SK-N-SH (cell line): Measurements from ENCODE around the gene MYH16. TPM values are rescaled to one million over a fixed set of nuclear protein-coding genes. Genes with fewer than 3 reads are reported as not detected.

Experiments used
- CTCF ChIA-PET: fragments of 300-600, 350-600 bp; formaldehyde crosslinking; extraction: SDS; loops from one replicate; lab custom pipeline; 2021; lab: Yijun Ruan, JAX
- POLR2A ChIA-PET: fragments of 350-600 bp; sonication (Branson Sonifier 250); formaldehyde crosslinking; extraction: SDS; loops from one replicate; lab custom pipeline; 2020; ENCODE audit warnings: antibody characterized with exemption, inconsistent platforms; lab: Yijun Ruan, JAX
- DNase-seq: peaks from one replicate; pipeline ENCODE4 v3.0.0; 2012
- H2AFZ ChIP-seq: fragments of 200-600 bp; sonication (generic); 2 replicates; pipeline ENCODE4 v1.8.1; 2016; ENCODE audit warnings: antibody characterized with exemption, mild to moderate bottlenecking, low read depth
- H3F3A ChIP-seq: fragments of 200-600 bp; sonication (generic); replicated peaks from 2 replicates; pipeline ENCODE3; 2016; ENCODE audit warnings: antibody characterized with exemption, mild to moderate bottlenecking; ENCODE audit not compliant: insufficient read depth
- H3K27ac ChIP-seq, 2 experiments: fragments of 200-500 bp in 1 of 2; fragments of 200-600 bp in 1 of 2; sonication (Bioruptor generic) in 1 of 2; sonication (generic), shearing (Covaris generic) in 1 of 2; 2 replicates each; pipeline versions ENCODE4 v1.5.1 to v1.6.1; 2014 to 2016; ENCODE audit warnings: low read depth in 2 of 2, inconsistent platforms in 1 of 2, low read length in 1 of 2, mild to moderate bottlenecking in 1 of 2, mixed read lengths in 1 of 2
- H3K27me3 ChIP-seq: fragments of 200-600 bp; sonication (generic), shearing (Covaris generic); 2 replicates; pipeline ENCODE4 v1.6.1; 2016; ENCODE audit warnings: mixed run types; ENCODE audit not compliant: insufficient read depth
- H3K36me3 ChIP-seq, 2 experiments: fragments of 200-500 bp in 1 of 2; fragments of 200-600 bp in 1 of 2; sonication (Bioruptor generic) in 1 of 2; sonication (generic) in 1 of 2; replicated peaks in 1 of 2; 2 replicates each; pipeline versions ENCODE3 to v1.5.1; 2014 to 2016; ENCODE audit warnings: low read length in 1 of 2, mild to moderate bottlenecking in 1 of 2; ENCODE audit not compliant: insufficient read depth in 2 of 2, control insufficient read depth in 1 of 2
- H3K4me1 ChIP-seq, 2 experiments: fragments of 200-500 bp in 1 of 2; fragments of 200-600 bp in 1 of 2; sonication (Bioruptor generic) in 1 of 2; sonication (generic), shearing (Covaris generic) in 1 of 2; 2 replicates each; pipeline versions ENCODE4 v1.5.1 to v1.6.1; 2014 to 2016; ENCODE audit warnings: low read depth in 1 of 2, low read length in 1 of 2, mixed run types in 1 of 2; ENCODE audit not compliant: insufficient read depth in 2 of 2, control insufficient read depth in 1 of 2
- H3K4me2 ChIP-seq: fragments of 200-600 bp; sonication (generic), shearing (Covaris generic); 2 replicates; pipeline ENCODE4 v1.6.1; 2017; ENCODE audit warnings: mixed run types
- H3K4me3 ChIP-seq, 2 experiments: fragments of 200-500 bp in 1 of 2; fragments of 200-600 bp in 1 of 2; sonication (Bioruptor generic) in 1 of 2; sonication (generic), shearing (Covaris generic) in 1 of 2; 2 replicates each; pipeline versions ENCODE4 v1.5.1 to v1.8.1; 2014 to 2016; ENCODE audit warnings: low read depth in 2 of 2, inconsistent platforms in 1 of 2, low read length in 1 of 2, mild to moderate bottlenecking in 1 of 2, mixed read lengths in 1 of 2, moderate library complexity in 1 of 2
- H3K79me2 ChIP-seq: fragments of 200-600 bp; sonication (generic); 2 replicates; pipeline ENCODE4 v1.8.1; 2017; ENCODE audit warnings: mild to moderate bottlenecking; ENCODE audit not compliant: insufficient read depth
- H3K9ac ChIP-seq: fragments of 200-600 bp; sonication (generic); 2 replicates; pipeline ENCODE4 v1.6.1; 2017; ENCODE audit warnings: mixed run types
- H3K9me2 ChIP-seq: fragments of 200-600 bp; sonication (generic); 2 replicates; pipeline ENCODE4 v1.6.1; 2017; ENCODE audit warnings: mixed run types
- H3K9me3 ChIP-seq: fragments of 200-600 bp; sonication (generic); 2 replicates; pipeline ENCODE4 v1.6.1; 2017; ENCODE audit warnings: mixed run types, mild to moderate bottlenecking, moderate library complexity
- H4K20me1 ChIP-seq: fragments of 200-600 bp; sonication (generic); 2 replicates; pipeline ENCODE4 v1.6.1; 2017; ENCODE audit warnings: mild to moderate bottlenecking, mixed run types; ENCODE audit not compliant: insufficient read depth
- CHD2 ChIP-seq: fragments of 150-350 bp; IDR thresholded peaks from 2 replicates; pipeline ENCODE4 v1.6.1; 2018; ENCODE audit warnings: low read length; ENCODE audit not compliant: partially characterized antibody
- ELF1 ChIP-seq: IDR thresholded peaks from 2 replicates; pipeline ENCODE4 v1.4.0; 2012
- EP300 ChIP-seq, 2 experiments: IDR thresholded peaks; 2 replicates each; pipeline versions ENCODE4 v1.4.0 to v1.6.1; 2012; ENCODE audit warnings: borderline replicate concordance in 1 of 2, low read depth in 1 of 2, low read length in 1 of 2
- EZH2phosphoT487 ChIP-seq: fragments of 200-600 bp; sonication (generic); IDR thresholded peaks from 2 replicates; pipeline ENCODE4 v1.6.1; 2017; ENCODE audit warnings: low read depth, mixed run types, mild to moderate bottlenecking, antibody characterized with exemption, moderate library complexity, borderline replicate concordance
- FOXM1 ChIP-seq: IDR thresholded peaks from 2 replicates; pipeline ENCODE4 v1.4.0; 2012; ENCODE audit warnings: low read depth, mild to moderate bottlenecking
- GABPA ChIP-seq: IDR thresholded peaks from 2 replicates; pipeline ENCODE4 v1.4.0; 2012; ENCODE audit warnings: low read depth, mild to moderate bottlenecking
- GATA2 ChIP-seq: sonication (generic); formaldehyde crosslinking; IDR thresholded peaks from 2 replicates; pipeline ENCODE4 v1.5.0; 2020; ENCODE audit warnings: mild to moderate bottlenecking, missing genetic modification reagents
- JUND ChIP-seq: IDR thresholded peaks from 2 replicates; pipeline ENCODE4 v1.4.0; 2012
- MEF2A ChIP-seq: IDR thresholded peaks from 2 replicates; pipeline ENCODE4 v1.4.0; 2012; ENCODE audit warnings: low read depth, borderline replicate concordance
- MXI1 ChIP-seq: IDR thresholded peaks from 2 replicates; pipeline ENCODE4 v1.6.1; 2012; ENCODE audit warnings: mild to moderate bottlenecking, low read depth, low read length, improper control_type of control experiment
- NFIC ChIP-seq: IDR thresholded peaks from 2 replicates; pipeline ENCODE4 v1.4.0; 2012; ENCODE audit warnings: borderline replicate concordance
- NRF1 ChIP-seq: IDR thresholded peaks from 2 replicates; pipeline ENCODE4 v1.6.1; 2012; ENCODE audit warnings: low read depth, mild to moderate bottlenecking, low read length
- RAD21 ChIP-seq: IDR thresholded peaks from 2 replicates; pipeline ENCODE4 v1.6.1; 2012; ENCODE audit warnings: mild to moderate bottlenecking, low read length
- RCOR1 ChIP-seq: fragments of 150-350 bp; IDR thresholded peaks from 2 replicates; pipeline ENCODE4 v1.6.1; 2017; ENCODE audit warnings: antibody characterized with exemption, low read length
- SIN3A ChIP-seq: IDR thresholded peaks from 2 replicates; pipeline ENCODE4 v1.6.1; 2012; ENCODE audit warnings: low read depth, mild to moderate bottlenecking, low read length, moderate library complexity, borderline replicate concordance
- SMC3 ChIP-seq: IDR thresholded peaks from 2 replicates; pipeline ENCODE4 v1.6.1; 2012; ENCODE audit warnings: low read depth, low read length, improper control_type of control experiment
- TAF1 ChIP-seq: IDR thresholded peaks from 2 replicates; pipeline ENCODE4 v1.6.1; 2012; ENCODE audit warnings: low read depth, mild to moderate bottlenecking, low read length, moderate library complexity, borderline replicate concordance
- YY1 ChIP-seq: IDR thresholded peaks from 2 replicates; pipeline ENCODE4 v1.4.0; 2012; ENCODE audit warnings: low read depth, mild to moderate bottlenecking
- WGBS: methylation state at CpG from one replicate; pipeline ENCODE4 v1.1.6; 2017; ENCODE audit warnings: low lambda C conversion rate; 5-methylcytosine and 5-hydroxymethylcytosine counted together
- polyA plus RNA-seq, 3 experiments: library from polyadenylated mRNA; depleted of rRNA; stranded (reverse); fragments of >200 nt; gene quantifications; 2 replicates each; pipeline ENCODE4 v1.2.3, GENCODE V29; 2012
- TF ChIP-seq, protein P1 (sequence below): IDR thresholded peaks from 2 replicates; pipeline ENCODE4 v1.4.0; 2012; ENCODE audit warnings: low read depth, borderline replicate concordance
- TF ChIP-seq, protein P2 (sequence below): fragments of 200-600 bp; sonication (generic); IDR thresholded peaks from 2 replicates; pipeline ENCODE4 v1.6.1; 2017; ENCODE audit warnings: antibody characterized with exemption, mild to moderate bottlenecking, moderate library complexity
- TF ChIP-seq, protein P3 (sequence below): IDR thresholded peaks from 2 replicates; pipeline ENCODE4 v1.6.1; 2012; ENCODE audit warnings: mild to moderate bottlenecking, low read depth, low read length, moderate library complexity
- TF ChIP-seq, protein P4 (sequence below): IDR thresholded peaks from 2 replicates; pipeline ENCODE4 v1.4.0; 2012; ENCODE audit warnings: low read depth
- TF ChIP-seq, protein P5 (sequence below): fragments of 150-350 bp; IDR thresholded peaks from 2 replicates; pipeline ENCODE4 v1.6.1; 2017; ENCODE audit warnings: antibody characterized with exemption, low read length, low read depth, borderline replicate concordance

MYH16 gene
- polyA plus RNA-seq, 1 of the 3 experiments (the other 2 are of a cell fraction) = 0.41 TPM

GRCh38 chr7:99325592-99326407, 53.2 kb downstream of the MYH16 start, which contains the start of gene ARPC1A:
ARPC1A (plus strand) TSS chr7:99325898; CDS start chr7:99333354, 7,456 bp downstream.
- POLR2A ChIA-PET = interaction anchor here (0.6 to 1.2 kb wide), 8 partner anchors 10 to 709 kb away, joined by 3 to 5 read pairs (median 3); partner anchors contain the start of genes BUD31, NPTX2, PDAP1 and TRRAP
- no peak for TF ChIP-seq EZH2phosphoT487
- TF ChIP-seq, protein P1, sequence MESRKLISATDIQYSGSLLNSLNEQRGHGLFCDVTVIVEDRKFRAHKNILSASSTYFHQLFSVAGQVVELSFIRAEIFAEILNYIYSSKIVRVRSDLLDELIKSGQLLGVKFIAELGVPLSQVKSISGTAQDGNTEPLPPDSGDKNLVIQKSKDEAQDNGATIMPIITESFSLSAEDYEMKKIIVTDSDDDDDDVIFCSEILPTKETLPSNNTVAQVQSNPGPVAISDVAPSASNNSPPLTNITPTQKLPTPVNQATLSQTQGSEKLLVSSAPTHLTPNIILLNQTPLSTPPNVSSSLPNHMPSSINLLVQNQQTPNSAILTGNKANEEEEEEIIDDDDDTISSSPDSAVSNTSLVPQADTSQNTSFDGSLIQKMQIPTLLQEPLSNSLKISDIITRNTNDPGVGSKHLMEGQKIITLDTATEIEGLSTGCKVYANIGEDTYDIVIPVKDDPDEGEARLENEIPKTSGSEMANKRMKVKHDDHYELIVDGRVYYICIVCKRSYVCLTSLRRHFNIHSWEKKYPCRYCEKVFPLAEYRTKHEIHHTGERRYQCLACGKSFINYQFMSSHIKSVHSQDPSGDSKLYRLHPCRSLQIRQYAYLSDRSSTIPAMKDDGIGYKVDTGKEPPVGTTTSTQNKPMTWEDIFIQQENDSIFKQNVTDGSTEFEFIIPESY = no peak
- peak; percentile 99 for TF ChIP-seq SIN3A
- TF ChIP-seq RCOR1 = no peak
- TF ChIP-seq EP300 (IDR thresholded peaks at IDR 0.05; ENCODE audit: borderline replicate concordance in 1 of 2, low read depth in 1 of 2, low read length in 1 of 2) = peak in 1 of 2 experiments; percentile 32; a peak in 1 of 4 replicates
- peak; percentile 98 for TF ChIP-seq MXI1
- TF ChIP-seq NRF1 = peak; percentile 96
- no peak for TF ChIP-seq NFIC
- no peak for TF ChIP-seq JUND
- TF ChIP-seq, protein P2, sequence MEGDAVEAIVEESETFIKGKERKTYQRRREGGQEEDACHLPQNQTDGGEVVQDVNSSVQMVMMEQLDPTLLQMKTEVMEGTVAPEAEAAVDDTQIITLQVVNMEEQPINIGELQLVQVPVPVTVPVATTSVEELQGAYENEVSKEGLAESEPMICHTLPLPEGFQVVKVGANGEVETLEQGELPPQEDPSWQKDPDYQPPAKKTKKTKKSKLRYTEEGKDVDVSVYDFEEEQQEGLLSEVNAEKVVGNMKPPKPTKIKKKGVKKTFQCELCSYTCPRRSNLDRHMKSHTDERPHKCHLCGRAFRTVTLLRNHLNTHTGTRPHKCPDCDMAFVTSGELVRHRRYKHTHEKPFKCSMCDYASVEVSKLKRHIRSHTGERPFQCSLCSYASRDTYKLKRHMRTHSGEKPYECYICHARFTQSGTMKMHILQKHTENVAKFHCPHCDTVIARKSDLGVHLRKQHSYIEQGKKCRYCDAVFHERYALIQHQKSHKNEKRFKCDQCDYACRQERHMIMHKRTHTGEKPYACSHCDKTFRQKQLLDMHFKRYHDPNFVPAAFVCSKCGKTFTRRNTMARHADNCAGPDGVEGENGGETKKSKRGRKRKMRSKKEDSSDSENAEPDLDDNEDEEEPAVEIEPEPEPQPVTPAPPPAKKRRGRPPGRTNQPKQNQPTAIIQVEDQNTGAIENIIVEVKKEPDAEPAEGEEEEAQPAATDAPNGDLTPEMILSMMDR = peak; percentile 46
- peak; percentile 93 for TF ChIP-seq TAF1
- peak; percentile 9; the same call in 1 of the 2 replicates for TF ChIP-seq RAD21
- TF ChIP-seq CHD2 = peak; percentile 41
- TF ChIP-seq, protein P3, sequence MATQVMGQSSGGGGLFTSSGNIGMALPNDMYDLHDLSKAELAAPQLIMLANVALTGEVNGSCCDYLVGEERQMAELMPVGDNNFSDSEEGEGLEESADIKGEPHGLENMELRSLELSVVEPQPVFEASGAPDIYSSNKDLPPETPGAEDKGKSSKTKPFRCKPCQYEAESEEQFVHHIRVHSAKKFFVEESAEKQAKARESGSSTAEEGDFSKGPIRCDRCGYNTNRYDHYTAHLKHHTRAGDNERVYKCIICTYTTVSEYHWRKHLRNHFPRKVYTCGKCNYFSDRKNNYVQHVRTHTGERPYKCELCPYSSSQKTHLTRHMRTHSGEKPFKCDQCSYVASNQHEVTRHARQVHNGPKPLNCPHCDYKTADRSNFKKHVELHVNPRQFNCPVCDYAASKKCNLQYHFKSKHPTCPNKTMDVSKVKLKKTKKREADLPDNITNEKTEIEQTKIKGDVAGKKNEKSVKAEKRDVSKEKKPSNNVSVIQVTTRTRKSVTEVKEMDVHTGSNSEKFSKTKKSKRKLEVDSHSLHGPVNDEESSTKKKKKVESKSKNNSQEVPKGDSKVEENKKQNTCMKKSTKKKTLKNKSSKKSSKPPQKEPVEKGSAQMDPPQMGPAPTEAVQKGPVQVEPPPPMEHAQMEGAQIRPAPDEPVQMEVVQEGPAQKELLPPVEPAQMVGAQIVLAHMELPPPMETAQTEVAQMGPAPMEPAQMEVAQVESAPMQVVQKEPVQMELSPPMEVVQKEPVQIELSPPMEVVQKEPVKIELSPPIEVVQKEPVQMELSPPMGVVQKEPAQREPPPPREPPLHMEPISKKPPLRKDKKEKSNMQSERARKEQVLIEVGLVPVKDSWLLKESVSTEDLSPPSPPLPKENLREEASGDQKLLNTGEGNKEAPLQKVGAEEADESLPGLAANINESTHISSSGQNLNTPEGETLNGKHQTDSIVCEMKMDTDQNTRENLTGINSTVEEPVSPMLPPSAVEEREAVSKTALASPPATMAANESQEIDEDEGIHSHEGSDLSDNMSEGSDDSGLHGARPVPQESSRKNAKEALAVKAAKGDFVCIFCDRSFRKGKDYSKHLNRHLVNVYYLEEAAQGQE = peak; percentile 69; the same call in 1 of the 2 replicates
- no peak for TF ChIP-seq GATA2 (CRISPR knock-in tag)
- TF ChIP-seq YY1 = peak; percentile 25; the same call in 1 of the 2 replicates
- peak; percentile 100 for TF ChIP-seq ELF1
- TF ChIP-seq GABPA = peak; percentile 79
- TF ChIP-seq, protein P4, sequence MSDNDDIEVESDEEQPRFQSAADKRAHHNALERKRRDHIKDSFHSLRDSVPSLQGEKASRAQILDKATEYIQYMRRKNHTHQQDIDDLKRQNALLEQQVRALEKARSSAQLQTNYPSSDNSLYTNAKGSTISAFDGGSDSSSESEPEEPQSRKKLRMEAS = peak; percentile 93
- TF ChIP-seq, protein P5, sequence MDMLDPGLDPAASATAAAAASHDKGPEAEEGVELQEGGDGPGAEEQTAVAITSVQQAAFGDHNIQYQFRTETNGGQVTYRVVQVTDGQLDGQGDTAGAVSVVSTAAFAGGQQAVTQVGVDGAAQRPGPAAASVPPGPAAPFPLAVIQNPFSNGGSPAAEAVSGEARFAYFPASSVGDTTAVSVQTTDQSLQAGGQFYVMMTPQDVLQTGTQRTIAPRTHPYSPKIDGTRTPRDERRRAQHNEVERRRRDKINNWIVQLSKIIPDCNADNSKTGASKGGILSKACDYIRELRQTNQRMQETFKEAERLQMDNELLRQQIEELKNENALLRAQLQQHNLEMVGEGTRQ = no peak
- 0 out of 2 replicates have a peak, but pooled peaks have one; percentile 1 for TF ChIP-seq SMC3
- TF ChIP-seq FOXM1 = no peak
- no peak for TF ChIP-seq MEF2A

More at GRCh38 chr7:99325592-99326407, 53.2 kb downstream of the MYH16 start, which contains the start of gene ARPC1A:
- H3K9me2 ChIP-seq = no peaks in the 10 kb centered on the region
- H3K4me1 ChIP-seq = peaks cover 6 to 9% of the 10 kb centered on the region in 2 experiments; a peak in 3 of 4 replicates
- H3K36me3 ChIP-seq = peaks cover 0 to 7% of the 10 kb centered on the region in 2 experiments
- H3K27me3 ChIP-seq = no peaks in the 10 kb centered on the region
- CTCF ChIA-PET = interaction anchor here (0.6 to 3.7 kb wide), 9 partner anchors 9 to 337 kb away, joined by 3 to 13 read pairs (median 4); no protein-coding TSS in a partner anchor
- WGBS = under 1% methylated on average over 21 of the region's 82 CpGs
- peaks cover 62% of the 10 kb centered on the region for H3K79me2 ChIP-seq
- H3K4me3 ChIP-seq = peak within 1 kb of the TSS; percentile 81 to 98
- peaks cover 13% of the 10 kb centered on the region for H3F3A ChIP-seq
- H3K9me3 ChIP-seq = no peaks in the 10 kb centered on the region
- peak within 1 kb of the TSS; percentile 93 for H3K4me2 ChIP-seq
- H4K20me1 ChIP-seq = peaks cover 15% of the 10 kb centered on the region
- peak within 1 kb of the TSS; percentile 92 for H3K9ac ChIP-seq
- peak; percentile 100 for DNase-seq
- peak within 1 kb of the TSS; percentile 58 to 87; a peak in 3 of 4 replicates for H3K27ac ChIP-seq
- H2AFZ ChIP-seq = peak within 1 kb of the TSS; percentile 91
